HCT116 (cell line): ENCODE data around the gene APBA2. TPM values are rescaled to one million over a fixed set of nuclear protein-coding genes. Genes with fewer than 3 reads are reported as not detected.

Experiments
- ATAC-seq: fragments of 200-7000 bp; cut with Tn5 transposase; 2 replicates; pipeline ENCODE4 v1.9.1; 2020; ENCODE audit warnings: mild to moderate bottlenecking, moderate library complexity
- BruUV-seq: library from RNA; stranded (reverse); fragments of 400-500 nt; replicated peaks from 2 replicates; lab custom pipeline; 2021; lab: Mats Ljungman, UMichigan
- CTCF ChIA-PET: fragments of 300-600 bp; sonication (Branson Sonifier 250); formaldehyde crosslinking; loops from one replicate; lab custom pipeline; 2021; ENCODE audit warnings: antibody characterized with exemption; lab: Charles Lee
- POLR2A ChIA-PET: fragments of 300-600, 350-600 bp; sonication (Branson Sonifier 250); formaldehyde crosslinking; loops from one replicate; lab custom pipeline; 2021; ENCODE audit warnings: antibody characterized with exemption; lab: Charles Lee
- RAD21 ChIA-PET, 2 experiments: fragments of 300-600 bp; sonication (Branson Sonifier 250); formaldehyde crosslinking; loops; one replicate each; lab custom pipeline; 2023; ENCODE audit warnings: low total read pairs in 2 of 2; ENCODE audit not compliant: uncharacterized antibody in 2 of 2, unreplicated experiment in 2 of 2, low non-redundant PET in 1 of 2; lab: Charles Lee
- DNase-seq: peaks from one replicate; pipeline ENCODE4 v3.0.0-alpha.2; 2010; ENCODE audit warnings: low read depth, low spot score
- H2AFZ ChIP-seq: fragments of 200-600 bp; shearing (Covaris generic), sonication (generic); 2 replicates; pipeline ENCODE4 v1.6.1; 2017; ENCODE audit warnings: low read depth, mixed run types, mixed read lengths, antibody characterized with exemption, low read length; ENCODE audit not compliant: poor library complexity, severe bottlenecking
- H3K27ac ChIP-seq: 2 replicates; pipeline ENCODE4 v1.5.1; 2012; ENCODE audit warnings: low read depth, low read length
- H3K27me3 ChIP-seq: fragments of 200-600 bp; sonication (generic); 2 replicates; pipeline ENCODE4 v1.6.1; 2016; ENCODE audit warnings: mixed run types, low read length, mixed read lengths; ENCODE audit not compliant: insufficient read depth
- H3K36me3 ChIP-seq, 2 experiments: fragments of 200-500 bp in 1 of 2; fragments of 200-600 bp in 1 of 2; sonication (Bioruptor generic) in 1 of 2; sonication (generic) in 1 of 2; 2 replicates each; pipeline versions ENCODE4 v1.5.1 to v1.6.1; 2014 to 2016; ENCODE audit warnings: low read length in 2 of 2, inconsistent platforms in 1 of 2, mixed read lengths in 1 of 2, mixed run types in 1 of 2; ENCODE audit not compliant: insufficient read depth in 2 of 2, control insufficient read depth in 1 of 2
- H3K4me1 ChIP-seq, 2 experiments: fragments of 200-600 bp in 1 of 2; sonication (generic) in 1 of 2; 2 replicates each; pipeline versions ENCODE4 v1.5.1 to v1.6.1; 2012 to 2017; ENCODE audit warnings: low read length in 2 of 2, inconsistent platforms in 1 of 2, mild to moderate bottlenecking in 1 of 2, mixed read lengths in 1 of 2, mixed run types in 1 of 2, moderate library complexity in 1 of 2; ENCODE audit not compliant: insufficient read depth in 2 of 2, control insufficient read depth in 1 of 2
- H3K4me2 ChIP-seq: fragments of 200-600 bp; sonication (generic); 2 replicates; pipeline ENCODE4 v1.6.1; 2017; ENCODE audit warnings: mixed run types, low read length, mixed read lengths
- H3K4me3 ChIP-seq, 2 experiments: fragments of 200-600 bp in 1 of 2; sonication (generic) in 1 of 2; replicated peaks in 1 of 2; 2 replicates each; pipeline ENCODE4 v1.5.1; 2011 to 2016; ENCODE audit warnings: low read length in 2 of 2, control low read depth in 1 of 2, low read depth in 1 of 2, mild to moderate bottlenecking in 1 of 2, mixed read lengths in 1 of 2, mixed run types in 1 of 2
- H3K79me2 ChIP-seq: fragments of 200-600 bp; sonication (generic); 2 replicates; pipeline ENCODE4 v1.6.1; 2017; ENCODE audit warnings: mild to moderate bottlenecking, mixed run types, low read length, moderate library complexity, mixed read lengths; ENCODE audit not compliant: insufficient read depth
- H3K9ac ChIP-seq: fragments of 200-600 bp; sonication (generic); 2 replicates; pipeline ENCODE4 v1.6.1; 2016; ENCODE audit warnings: low read length, mixed read lengths
- H3K9me2 ChIP-seq: fragments of 200-600 bp; sonication (generic), shearing (Covaris generic); 2 replicates; pipeline ENCODE4 v1.6.1; 2017; ENCODE audit warnings: mixed run types, mild to moderate bottlenecking, moderate library complexity; ENCODE audit not compliant: insufficient read depth
- H3K9me3 ChIP-seq, 2 experiments: fragments of 200-500 bp in 1 of 2; fragments of 200-600 bp in 1 of 2; sonication (Bioruptor generic) in 1 of 2; sonication (generic) in 1 of 2; 2 replicates each; pipeline ENCODE4 v1.6.1; 2014 to 2017; ENCODE audit warnings: low read length in 2 of 2, mixed read lengths in 2 of 2, inconsistent platforms in 1 of 2, low read depth in 1 of 2, mild to moderate bottlenecking in 1 of 2, mixed run types in 1 of 2, moderate library complexity in 1 of 2; ENCODE audit not compliant: control insufficient read depth in 1 of 2, insufficient read depth in 1 of 2
- H4K20me1 ChIP-seq: fragments of 200-600 bp; sonication (generic), shearing (Covaris generic); 2 replicates; pipeline ENCODE4 v1.6.1; 2017; ENCODE audit warnings: mixed run types, mild to moderate bottlenecking, moderate library complexity; ENCODE audit not compliant: insufficient read depth
- CEBPB ChIP-seq: IDR thresholded peaks from 2 replicates; pipeline ENCODE4 v1.6.1; 2012; ENCODE audit warnings: low read depth
- EGR1 ChIP-seq: IDR thresholded peaks from 2 replicates; pipeline ENCODE4 v1.6.1; 2012; ENCODE audit warnings: low read depth
- ELF1 ChIP-seq: IDR thresholded peaks from 2 replicates; pipeline ENCODE4 v1.6.1; 2012; ENCODE audit warnings: low read depth, borderline replicate concordance
- EZH2 ChIP-seq: fragments of 200-600 bp; sonication (generic); IDR thresholded peaks from 2 replicates; pipeline ENCODE4 v1.6.1; 2017; ENCODE audit warnings: antibody characterized with exemption, mixed run types
- EZH2phosphoT487 ChIP-seq: fragments of 200-600 bp; IDR thresholded peaks from 2 replicates; pipeline ENCODE4 v1.6.1; 2018; ENCODE audit warnings: antibody characterized with exemption, borderline replicate concordance
- FOSL1 ChIP-seq: IDR thresholded peaks from 2 replicates; pipeline ENCODE4 v1.6.1; 2012; ENCODE audit warnings: low read depth
- JUND ChIP-seq: IDR thresholded peaks from 2 replicates; pipeline ENCODE4 v1.6.1; 2012
- MAX ChIP-seq: IDR thresholded peaks from 2 replicates; pipeline ENCODE4 v1.6.1; 2012
- POLR2A ChIP-seq: IDR thresholded peaks from 2 replicates; pipeline ENCODE4 v1.7.0; 2011; ENCODE audit warnings: borderline replicate concordance; ENCODE audit not compliant: insufficient read depth, insufficient read length; ENCODE audit errors: extremely low read depth
- POLR2AphosphoS5 ChIP-seq: IDR thresholded peaks from 2 replicates; pipeline ENCODE4 v1.6.1; 2011; ENCODE audit warnings: mild to moderate bottlenecking, low read depth, low read length, moderate library complexity
- RAD21 ChIP-seq: IDR thresholded peaks from 2 replicates; pipeline ENCODE4 v1.6.1; 2012; ENCODE audit warnings: low read depth, mild to moderate bottlenecking
- REST ChIP-seq: IDR thresholded peaks from 2 replicates; pipeline ENCODE4 v1.6.1; 2012; ENCODE audit warnings: low read depth
- SP1 ChIP-seq: IDR thresholded peaks from 2 replicates; pipeline ENCODE4 v1.6.1; 2012; ENCODE audit warnings: low read depth
- SRF ChIP-seq: IDR thresholded peaks from 2 replicates; pipeline ENCODE4 v1.6.1; 2012; ENCODE audit warnings: low read depth
- TCF7L2 ChIP-seq: IDR thresholded peaks from 2 replicates; pipeline ENCODE4 v1.7.0; 2011; ENCODE audit warnings: borderline replicate concordance, inconsistent platforms; ENCODE audit not compliant: insufficient read depth, insufficient read length; ENCODE audit errors: extremely low read depth
- YY1 ChIP-seq: IDR thresholded peaks from 2 replicates; pipeline ENCODE4 v1.6.1; 2011; ENCODE audit warnings: low read length, low read depth, moderate library complexity, mild to moderate bottlenecking; ENCODE audit not compliant: insufficient replicate concordance; ENCODE audit errors: extremely low read depth
- ZFX ChIP-seq: fragments of 450-650 bp; IDR thresholded peaks from 2 replicates; pipeline ENCODE4 v1.6.1; 2017
- ZNF274 ChIP-seq: fragments of 200-500 bp; sonication (Bioruptor generic); IDR thresholded peaks from 2 replicates; pipeline ENCODE4 v1.6.1; 2014; ENCODE audit warnings: mild to moderate bottlenecking, low read depth, low read length, inconsistent platforms
- intact Hi-C: fragments of 100-400 bp; cut with micrococcal nuclease; formaldehyde crosslinking; loops from 2 replicates; pipeline ENCODE4 v1.10.0; 2022
- total RNA-seq: library from RNA; stranded (reverse); gene quantifications from one replicate; pipeline ENCODE4 v1.2.1, GENCODE V29; 2021; ENCODE audit not compliant: unreplicated experiment
- TF ChIP-seq, protein P1 (sequence below): IDR thresholded peaks from 2 replicates; pipeline ENCODE4 v1.6.1; 2011; ENCODE audit warnings: mild to moderate bottlenecking, low read length, moderate library complexity; ENCODE audit not compliant: insufficient replicate concordance; ENCODE audit errors: extremely low read depth
- TF ChIP-seq, protein P2 (sequence below): IDR thresholded peaks from 2 replicates; pipeline ENCODE4 v1.6.1; 2012

APBA2 gene
- total RNA-seq, 1 experiment from 2014 or later: 0.47 TPM

DNA sequence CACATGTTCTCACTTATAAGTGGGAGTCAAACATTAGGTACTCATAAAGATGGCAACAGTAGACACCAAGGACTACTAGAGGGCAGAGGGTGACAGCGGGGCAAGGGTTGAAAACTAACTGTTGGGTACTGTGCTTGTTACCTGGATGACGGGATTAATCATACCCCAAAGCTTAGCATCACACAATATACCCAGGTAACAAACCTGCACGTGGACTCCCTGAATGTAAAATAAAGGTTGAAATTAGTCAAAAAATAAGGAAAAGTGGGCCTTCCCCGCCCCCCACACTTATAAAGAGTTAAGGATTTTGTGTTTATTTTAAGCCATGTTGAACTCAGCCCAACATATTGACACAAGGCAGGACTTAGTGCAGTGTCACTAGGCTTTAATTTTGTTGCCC lies 96.1 kb downstream of the APBA2 start:
- TF ChIP-seq YY1: no peak
- no peak for TF ChIP-seq SP1
- no peak for TF ChIP-seq POLR2A
- TF ChIP-seq, protein P1, sequence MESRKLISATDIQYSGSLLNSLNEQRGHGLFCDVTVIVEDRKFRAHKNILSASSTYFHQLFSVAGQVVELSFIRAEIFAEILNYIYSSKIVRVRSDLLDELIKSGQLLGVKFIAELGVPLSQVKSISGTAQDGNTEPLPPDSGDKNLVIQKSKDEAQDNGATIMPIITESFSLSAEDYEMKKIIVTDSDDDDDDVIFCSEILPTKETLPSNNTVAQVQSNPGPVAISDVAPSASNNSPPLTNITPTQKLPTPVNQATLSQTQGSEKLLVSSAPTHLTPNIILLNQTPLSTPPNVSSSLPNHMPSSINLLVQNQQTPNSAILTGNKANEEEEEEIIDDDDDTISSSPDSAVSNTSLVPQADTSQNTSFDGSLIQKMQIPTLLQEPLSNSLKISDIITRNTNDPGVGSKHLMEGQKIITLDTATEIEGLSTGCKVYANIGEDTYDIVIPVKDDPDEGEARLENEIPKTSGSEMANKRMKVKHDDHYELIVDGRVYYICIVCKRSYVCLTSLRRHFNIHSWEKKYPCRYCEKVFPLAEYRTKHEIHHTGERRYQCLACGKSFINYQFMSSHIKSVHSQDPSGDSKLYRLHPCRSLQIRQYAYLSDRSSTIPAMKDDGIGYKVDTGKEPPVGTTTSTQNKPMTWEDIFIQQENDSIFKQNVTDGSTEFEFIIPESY: no peak
- TF ChIP-seq FOSL1: no peak
- no peak for TF ChIP-seq TCF7L2
- TF ChIP-seq, protein P2, sequence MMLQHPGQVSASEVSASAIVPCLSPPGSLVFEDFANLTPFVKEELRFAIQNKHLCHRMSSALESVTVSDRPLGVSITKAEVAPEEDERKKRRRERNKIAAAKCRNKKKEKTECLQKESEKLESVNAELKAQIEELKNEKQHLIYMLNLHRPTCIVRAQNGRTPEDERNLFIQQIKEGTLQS: no peak
- no peak for TF ChIP-seq RAD21
- no peak for TF ChIP-seq REST
- TF ChIP-seq EZH2: no peak
- TF ChIP-seq MAX: no peak
- TF ChIP-seq CEBPB: no peak
- no peak for TF ChIP-seq ELF1
- TF ChIP-seq JUND: no peak
- no peak for TF ChIP-seq EZH2phosphoT487
- TF ChIP-seq ZNF274: no peak
- no peak for TF ChIP-seq EGR1
- no peak for TF ChIP-seq ZFX
- TF ChIP-seq SRF: no peak
- TF ChIP-seq POLR2AphosphoS5: no peak
- no peak overlapping the region for H3K4me2 ChIP-seq
- BruUV-seq: no TSS peak
- no peaks in the 10 kb centered on the region for H3K36me3 ChIP-seq
- no peaks in the 10 kb centered on the region for H4K20me1 ChIP-seq
- H3K9me2 ChIP-seq: no peaks in the 10 kb centered on the region
- ChIA-PET RAD21 (no interaction called here), CTCF (no interaction called here), POLR2A (no interaction called here)
- DNase-seq: no peak
- no peak overlapping the region for H3K4me3 ChIP-seq
- peaks cover 0 to 11% of the 10 kb centered on the region in 2 experiments; a peak in 3 of 4 replicates for H3K4me1 ChIP-seq
- H2AFZ ChIP-seq: no peak overlapping the region
- H3K27ac ChIP-seq: no peak overlapping the region
- peaks cover 21% of the 10 kb centered on the region for H3K27me3 ChIP-seq
- no peak for ATAC-seq
- intact Hi-C loops: no loop called here
- no peaks in the 10 kb centered on the region for H3K9me3 ChIP-seq
- H3K79me2 ChIP-seq: no peaks in the 10 kb centered on the region
- H3K9ac ChIP-seq: no peak overlapping the region
